ENCODE measurements around the gene GBP7. TPM values are rescaled to one million over a fixed set of nuclear protein-coding genes. Genes with fewer than 3 reads are reported as not detected.

Gene GBP7
- total RNA-seq, 1 donor from 2014 or later = not detected

DNA sequence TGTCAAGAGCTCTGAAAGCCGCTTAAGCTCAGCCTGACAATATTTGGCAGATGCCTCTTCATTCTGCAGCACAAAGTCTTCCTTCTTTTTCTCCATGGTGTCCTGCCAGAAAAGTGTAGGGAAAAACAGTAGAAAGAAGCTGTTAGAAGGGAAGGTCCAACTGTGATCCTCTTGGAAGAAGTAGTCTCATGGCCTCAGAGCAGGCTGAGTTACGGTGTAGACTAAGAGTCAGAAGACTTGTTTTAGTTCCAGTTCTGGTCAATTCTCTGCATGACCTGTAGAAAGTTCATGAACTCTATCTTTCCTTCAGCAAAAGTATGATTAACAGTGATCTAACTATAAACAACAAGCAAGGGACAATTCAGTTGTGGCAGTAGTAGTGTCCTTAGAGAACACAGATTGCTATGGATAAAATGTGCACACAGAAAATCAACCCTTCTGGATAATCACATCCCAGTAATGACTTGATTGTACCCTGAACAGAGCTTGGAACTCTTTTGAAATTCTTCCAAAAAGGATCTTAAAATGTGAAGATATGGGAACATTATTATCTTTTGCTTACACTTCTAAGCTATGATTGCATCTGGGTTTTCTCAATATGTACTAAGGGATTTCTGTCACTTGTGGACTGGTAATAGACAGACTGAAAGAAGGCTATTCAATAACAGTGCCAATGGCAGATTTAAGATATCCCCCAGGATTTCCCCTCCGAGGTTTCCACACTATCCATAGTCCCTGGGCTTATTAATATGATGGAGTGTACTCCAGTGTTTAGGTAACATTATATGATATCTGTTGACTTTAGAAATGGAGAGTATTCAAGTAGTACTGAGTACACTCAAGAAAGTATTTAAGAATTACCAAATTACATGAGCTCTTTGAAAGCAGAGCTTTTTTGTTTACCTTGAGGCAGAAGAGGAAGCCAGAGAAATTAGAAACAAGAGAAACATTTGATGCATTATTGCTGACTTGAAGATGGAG lies 27.8 kb downstream of the GBP7 start:
- Histone ChIP-seq H3K27ac (ENCODE audit: low read depth, low read length) (no peak overlapping the region), H3K4me2 (ENCODE audit: low read length) (no peak overlapping the region), H4K20me1 (ENCODE audit: insufficient read depth, low read length) (no peaks in the 10 kb centered on the region), H3K36me3 (ENCODE audit: insufficient read depth, low read length) (no peaks in the 10 kb centered on the region), H3K9me3 (ENCODE audit: insufficient read depth, low read depth, low read length) (no peaks in the 10 kb centered on the region), H3K27me3 (ENCODE audit: insufficient read depth, low read length) (no peaks in the 10 kb centered on the region), H3K4me1 (ENCODE audit: insufficient read depth, low read length) (no peaks in the 10 kb centered on the region), H3K4me3 (ENCODE audit: insufficient read depth, low read depth, low read length) (no peak overlapping the region), H2AFZ (ENCODE audit: low read depth, low read length) (no peak overlapping the region), H3K79me2 (ENCODE audit: insufficient read depth, low read length) (no peaks in the 10 kb centered on the region), H3K9ac (ENCODE audit: low read length) (no peak overlapping the region)
- no peaks in the 10 kb centered on the region for H3K36me3 Mint-ChIP-seq (ENCODE audit: low read depth, unreplicated experiment)
- H3K9me3 Mint-ChIP-seq (ENCODE audit: unreplicated experiment) = no peaks in the 10 kb centered on the region
- TF ChIP-seq, protein P1, sequence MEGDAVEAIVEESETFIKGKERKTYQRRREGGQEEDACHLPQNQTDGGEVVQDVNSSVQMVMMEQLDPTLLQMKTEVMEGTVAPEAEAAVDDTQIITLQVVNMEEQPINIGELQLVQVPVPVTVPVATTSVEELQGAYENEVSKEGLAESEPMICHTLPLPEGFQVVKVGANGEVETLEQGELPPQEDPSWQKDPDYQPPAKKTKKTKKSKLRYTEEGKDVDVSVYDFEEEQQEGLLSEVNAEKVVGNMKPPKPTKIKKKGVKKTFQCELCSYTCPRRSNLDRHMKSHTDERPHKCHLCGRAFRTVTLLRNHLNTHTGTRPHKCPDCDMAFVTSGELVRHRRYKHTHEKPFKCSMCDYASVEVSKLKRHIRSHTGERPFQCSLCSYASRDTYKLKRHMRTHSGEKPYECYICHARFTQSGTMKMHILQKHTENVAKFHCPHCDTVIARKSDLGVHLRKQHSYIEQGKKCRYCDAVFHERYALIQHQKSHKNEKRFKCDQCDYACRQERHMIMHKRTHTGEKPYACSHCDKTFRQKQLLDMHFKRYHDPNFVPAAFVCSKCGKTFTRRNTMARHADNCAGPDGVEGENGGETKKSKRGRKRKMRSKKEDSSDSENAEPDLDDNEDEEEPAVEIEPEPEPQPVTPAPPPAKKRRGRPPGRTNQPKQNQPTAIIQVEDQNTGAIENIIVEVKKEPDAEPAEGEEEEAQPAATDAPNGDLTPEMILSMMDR (IDR thresholded peaks at IDR 0.05; ENCODE audit: insufficient read depth, low read depth, low read length) = no peak
- TF ChIP-seq EZH2 (IDR thresholded peaks at IDR 0.05; ENCODE audit: insufficient read depth, low read length) = no peak
- no peak overlapping the region for H3K4me3 Mint-ChIP-seq (ENCODE audit: unreplicated experiment)
- FAIRE-seq = no peak
- no peak for DNase-seq (ENCODE audit: low read depth)
- H3K4me1 Mint-ChIP-seq (ENCODE audit: low read depth, unreplicated experiment) = no peaks in the 10 kb centered on the region
- no peak overlapping the region for H3K27ac Mint-ChIP-seq (ENCODE audit: unreplicated experiment)
- no peaks in the 10 kb centered on the region for H3K27me3 Mint-ChIP-seq (ENCODE audit: low read depth, unreplicated experiment)

GRCh38 chr1:89146721-89147120 lies 29.1 kb downstream of the GBP7 start:
- Mint-ChIP-seq H3K9me3 (ENCODE audit: unreplicated experiment) (no peaks in the 10 kb centered on the region), H3K4me3 (ENCODE audit: unreplicated experiment) (no peak overlapping the region), H3K27ac (ENCODE audit: unreplicated experiment) (no peak overlapping the region), H3K27me3 (ENCODE audit: low read depth, unreplicated experiment) (no peaks in the 10 kb centered on the region), H3K36me3 (ENCODE audit: low read depth, unreplicated experiment) (no peaks in the 10 kb centered on the region), H3K4me1 (ENCODE audit: low read depth, unreplicated experiment) (no peaks in the 10 kb centered on the region)
- TF ChIP-seq, protein P1 (IDR thresholded peaks at IDR 0.05; ENCODE audit: insufficient read depth, low read depth, low read length) = no peak
- no peak for TF ChIP-seq EZH2 (IDR thresholded peaks at IDR 0.05; ENCODE audit: insufficient read depth, low read length)
- H3K4me2 ChIP-seq (ENCODE audit: low read length) = no peak overlapping the region
- no peaks in the 10 kb centered on the region for H4K20me1 ChIP-seq (ENCODE audit: insufficient read depth, low read length)
- no peak overlapping the region for H3K9ac ChIP-seq (ENCODE audit: low read length)
- no peaks in the 10 kb centered on the region for H3K9me3 ChIP-seq (ENCODE audit: insufficient read depth, low read depth, low read length)
- no peaks in the 10 kb centered on the region for H3K79me2 ChIP-seq (ENCODE audit: insufficient read depth, low read length)
- H2AFZ ChIP-seq (ENCODE audit: low read depth, low read length) = no peak overlapping the region
- FAIRE-seq (no peak), DNase-seq (ENCODE audit: low read depth) (no peak)
- no peaks in the 10 kb centered on the region for H3K27me3 ChIP-seq (ENCODE audit: insufficient read depth, low read length)
- no peak overlapping the region for H3K4me3 ChIP-seq (ENCODE audit: insufficient read depth, low read depth, low read length)
- no peaks in the 10 kb centered on the region for H3K36me3 ChIP-seq (ENCODE audit: insufficient read depth, low read length)
- H3K27ac ChIP-seq (ENCODE audit: low read depth, low read length) = no peak overlapping the region
- no peaks in the 10 kb centered on the region for H3K4me1 ChIP-seq (ENCODE audit: insufficient read depth, low read length)

GRCh38 chr1:89143484-89143883 lies 32.3 kb downstream of the GBP7 start:
- Histone ChIP-seq H3K27ac (ENCODE audit: low read depth, low read length) (no peak overlapping the region), H3K9me3 (ENCODE audit: insufficient read depth, low read depth, low read length) (no peaks in the 10 kb centered on the region), H3K9ac (ENCODE audit: low read length) (no peak overlapping the region), H3K4me2 (ENCODE audit: low read length) (no peak overlapping the region), H3K27me3 (ENCODE audit: insufficient read depth, low read length) (no peaks in the 10 kb centered on the region), H3K4me1 (ENCODE audit: insufficient read depth, low read length) (no peaks in the 10 kb centered on the region), H3K79me2 (ENCODE audit: insufficient read depth, low read length) (no peaks in the 10 kb centered on the region), H2AFZ (ENCODE audit: low read depth, low read length) (no peak overlapping the region), H3K36me3 (ENCODE audit: insufficient read depth, low read length) (no peaks in the 10 kb centered on the region), H3K4me3 (ENCODE audit: insufficient read depth, low read depth, low read length) (no peak overlapping the region), H4K20me1 (ENCODE audit: insufficient read depth, low read length) (no peaks in the 10 kb centered on the region)
- no peak overlapping the region for H3K4me3 Mint-ChIP-seq (ENCODE audit: unreplicated experiment)
- H3K4me1 Mint-ChIP-seq (ENCODE audit: low read depth, unreplicated experiment) = no peaks in the 10 kb centered on the region
- no peak overlapping the region for H3K27ac Mint-ChIP-seq (ENCODE audit: unreplicated experiment)
- FAIRE-seq (no peak), DNase-seq (ENCODE audit: low read depth) (no peak)
- no peaks in the 10 kb centered on the region for H3K27me3 Mint-ChIP-seq (ENCODE audit: low read depth, unreplicated experiment)
- H3K9me3 Mint-ChIP-seq (ENCODE audit: unreplicated experiment) = no peaks in the 10 kb centered on the region
- TF ChIP-seq, protein P1 (IDR thresholded peaks at IDR 0.05; ENCODE audit: insufficient read depth, low read depth, low read length) = no peak
- no peak for TF ChIP-seq EZH2 (IDR thresholded peaks at IDR 0.05; ENCODE audit: insufficient read depth, low read length)
- H3K36me3 Mint-ChIP-seq (ENCODE audit: low read depth, unreplicated experiment) = no peaks in the 10 kb centered on the region

Measured in astrocyte (in vitro differentiated cells and primary cell).